HEK293T (cell line): ENCODE measurements around the gene TERF2IP.

Experiments
- CTCF ChIA-PET: fragments of 350-600 bp; formaldehyde crosslinking; extraction: SDS; loops from one replicate; lab custom pipeline; 2021; ENCODE audit warnings: antibody characterized with exemption, inconsistent platforms; lab: Yijun Ruan, JAX
- POLR2A ChIA-PET: fragments of 350-600 bp; formaldehyde crosslinking; extraction: SDS; loops from one replicate; lab custom pipeline; 2020; ENCODE audit warnings: antibody characterized with exemption, inconsistent platforms; lab: Yijun Ruan, JAX
- DNase-seq: peaks from one replicate; pipeline ENCODE4 v3.0.0; 2012; ENCODE audit warnings: mixed read lengths; ENCODE audit errors: extremely low spot score
- ARNT ChIP-seq: fragments of 450-650 bp; IDR thresholded peaks from 2 replicates; pipeline ENCODE4 v1.6.1; 2017; ENCODE audit warnings: mild to moderate bottlenecking
- BHLHE40 ChIP-seq: fragments of 450-650 bp; IDR thresholded peaks from 2 replicates; pipeline ENCODE4 v1.6.1; 2016; ENCODE audit warnings: mild to moderate bottlenecking, moderate library complexity, borderline replicate concordance
- CTBP1 ChIP-seq: fragments of 450-650 bp; IDR thresholded peaks from 2 replicates; pipeline ENCODE4 v1.6.1; 2016; ENCODE audit warnings: borderline replicate concordance
- ELF4 ChIP-seq: fragments of 450-650 bp; IDR thresholded peaks from 2 replicates; pipeline ENCODE4 v1.6.1; 2017; ENCODE audit warnings: antibody characterized with exemption
- FOXA1 ChIP-seq: fragments of 450-650 bp; IDR thresholded peaks from 2 replicates; pipeline ENCODE4 v1.6.1; 2016; ENCODE audit warnings: mild to moderate bottlenecking
- FOXK2 ChIP-seq: fragments of 450-650 bp; IDR thresholded peaks from 2 replicates; pipeline ENCODE4 v1.6.1; 2016; ENCODE audit warnings: mild to moderate bottlenecking
- FOXM1 ChIP-seq: fragments of 450-650 bp; IDR thresholded peaks from 2 replicates; pipeline ENCODE4 v1.6.1; 2017; ENCODE audit warnings: mild to moderate bottlenecking, borderline replicate concordance
- HDGF ChIP-seq: fragments of 450-650 bp; IDR thresholded peaks from 2 replicates; pipeline ENCODE4 v1.6.1; 2017; ENCODE audit warnings: antibody characterized with exemption, borderline replicate concordance
- L3MBTL2 ChIP-seq: fragments of 450-650 bp; conservative IDR thresholded peaks from 2 replicates; pipeline ENCODE4 v1.6.1; 2016; ENCODE audit warnings: mild to moderate bottlenecking
- LEF1 ChIP-seq: fragments of 450-650 bp; IDR thresholded peaks from 2 replicates; pipeline ENCODE4 v1.6.1; 2017; ENCODE audit warnings: mild to moderate bottlenecking, borderline replicate concordance
- NFRKB ChIP-seq: fragments of 450-650 bp; IDR thresholded peaks from 2 replicates; pipeline ENCODE4 v1.6.1; 2016; ENCODE audit warnings: mild to moderate bottlenecking, moderate library complexity
- PKNOX1 ChIP-seq: fragments of 450-650 bp; IDR thresholded peaks from 2 replicates; pipeline ENCODE4 v1.6.1; 2016
- SP1 ChIP-seq: fragments of 450-650 bp; IDR thresholded peaks from 2 replicates; pipeline ENCODE4 v1.6.1; 2017
- SUZ12 ChIP-seq: fragments of 450-650 bp; IDR thresholded peaks from 2 replicates; pipeline ENCODE4 v1.6.1; 2016; ENCODE audit warnings: mild to moderate bottlenecking
- TARDBP ChIP-seq: fragments of 450-650 bp; IDR thresholded peaks from 2 replicates; pipeline ENCODE4 v1.6.1; 2016
- ZNF384 ChIP-seq: fragments of 450-650 bp; IDR thresholded peaks from 2 replicates; pipeline ENCODE4 v1.6.1; 2016

TERF2IP gene

GRCh38 chr16:75702242-75702641 lies 54.7 kb downstream of the TERF2IP start:
- POLR2A ChIA-PET: no interaction called here
- CTCF ChIA-PET: no interaction called here
- no peak for TF ChIP-seq ZNF384
- TF ChIP-seq NFRKB: no peak
- no peak for TF ChIP-seq CTBP1
- TF ChIP-seq PKNOX1: no peak
- TF ChIP-seq FOXM1: no peak
- no peak for TF ChIP-seq SP1
- TF ChIP-seq BHLHE40: no peak
- TF ChIP-seq ELF4: no peak
- TF ChIP-seq TARDBP: no peak
- TF ChIP-seq LEF1: no peak
- no peak for TF ChIP-seq L3MBTL2
- no peak for TF ChIP-seq FOXK2
- no peak for TF ChIP-seq FOXA1
- no peak for TF ChIP-seq HDGF
- TF ChIP-seq SUZ12: no peak
- TF ChIP-seq ARNT: no peak
- DNase-seq: no peak

GRCh38 chr16:75703306-75703705 lies 55.7 kb downstream of the TERF2IP start:
- TF ChIP-seq LEF1 (no peak), TARDBP (no peak), NFRKB (no peak), FOXA1 (no peak), CTBP1 (no peak), L3MBTL2 (no peak), BHLHE40 (no peak), PKNOX1 (no peak), FOXM1 (no peak), ARNT (no peak)
- DNase-seq: no peak
- ChIA-PET CTCF (no interaction called here), POLR2A (no interaction called here)
